Erythroblast (primary cell): ENCODE measurements around the gene IRAK1.

Experiments used
- GATA1 ChIP-seq: IDR thresholded peaks from 2 replicates; pipeline ENCODE4 v1.6.1; 2011; ENCODE audit warnings: low read depth, mild to moderate bottlenecking, control low read depth, low read length, moderate library complexity
- POLR2A ChIP-seq: IDR thresholded peaks from 2 replicates; pipeline ENCODE4 v1.6.1; 2011; ENCODE audit warnings: mild to moderate bottlenecking, low read length

- no peak for TF ChIP-seq POLR2A
- TF ChIP-seq GATA1, result no peak
Measured at GRCh38 chrX:153992180-153992579, 27.5 kb downstream of the IRAK1 start.
